CD4-positive, alpha-beta T cell treated with Interleukin-10 for 1 hour (primary cell): ENCODE measurements around the gene RHBDL3.
"Not testable (repeated sequence)": the region's sequence is repeated elsewhere in the genome, so short reads cannot be mapped to it uniquely, and the experiment has no call there.

ENCODE experiments used
- DNase-seq: peaks from one replicate; pipeline ENCODE4 v3.0.0-alpha.2; 2020

The RHBDL3 gene

GRCh38 chr17:32265192-32265923 lies at the start of gene RHBDL3:
Gene RHBDL3 (plus strand): TSS chr17:32265832. CDS start chr17:32266190, 358 bp downstream.
- DNase-seq: peak; percentile 22

DNA sequence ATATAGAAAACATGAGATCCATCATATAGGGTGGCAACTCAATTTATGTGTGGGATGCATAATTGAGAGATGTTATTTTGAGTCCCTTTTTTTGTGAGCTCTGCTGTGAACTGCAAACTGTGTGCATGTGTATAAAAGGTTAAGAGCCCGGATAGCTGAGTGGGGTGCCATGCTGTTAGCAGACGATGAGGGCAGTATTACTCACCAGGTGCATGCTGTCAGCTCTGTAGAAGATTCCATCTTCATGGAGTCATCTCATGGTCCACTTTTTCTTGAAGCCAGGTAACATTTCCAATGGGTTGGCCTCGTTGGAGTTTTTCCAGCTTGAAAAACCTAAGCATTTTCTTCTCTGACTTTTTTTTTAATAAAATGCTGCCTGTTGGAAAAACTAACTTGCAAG lies 43.0 kb upstream of the RHBDL3 start:
- no peak for DNase-seq

DNA sequence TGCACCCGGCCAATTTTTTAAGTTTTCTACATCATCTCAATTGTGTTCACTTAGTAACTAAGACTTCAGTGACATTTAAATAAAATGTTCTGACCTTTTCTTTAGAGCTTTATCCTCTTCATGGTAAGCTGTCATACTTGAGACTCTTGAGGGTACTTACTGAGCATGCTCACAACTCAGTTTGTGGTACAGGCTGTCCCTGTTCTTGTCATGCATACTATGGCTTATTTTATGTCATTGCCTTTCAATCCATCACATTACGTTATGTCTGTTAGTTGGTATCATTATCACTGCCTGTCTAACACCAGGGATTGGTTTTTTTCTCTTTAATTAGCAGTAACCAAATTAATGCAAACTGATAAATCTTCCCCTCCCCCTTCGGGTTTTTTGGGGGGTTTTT lies 41.9 kb upstream of the RHBDL3 start:
- DNase-seq: no peak

GRCh38 chr17:32226886-32227285 lies 38.7 kb upstream of the RHBDL3 start:
- no peak for DNase-seq

- no peak for DNase-seq
Measured at GRCh38 chr17:32227910-32228309, 37.7 kb upstream of the RHBDL3 start.

DNA sequence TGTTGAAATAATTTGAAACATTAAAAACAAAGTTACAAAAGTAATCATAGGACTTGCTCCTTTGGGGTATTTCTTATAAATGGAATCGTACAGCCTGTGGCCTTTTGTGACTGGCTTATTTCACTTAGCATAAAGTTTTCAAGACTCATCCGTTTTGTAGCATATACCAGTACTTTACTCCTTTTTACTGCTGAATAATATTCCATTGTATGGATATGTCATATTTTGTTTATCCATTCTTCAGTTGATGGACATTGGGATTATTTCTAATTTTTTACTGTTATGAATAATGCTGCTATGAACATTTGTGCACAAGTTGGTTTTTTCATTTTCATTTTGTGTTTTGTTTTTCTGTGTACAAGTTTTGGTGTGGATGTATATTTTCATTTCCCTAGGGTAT lies 30.0 kb upstream of the RHBDL3 start:
- no peak for DNase-seq

- DNase-seq: no peak
Measured at GRCh38 chr17:32239456-32239855, 26.2 kb upstream of the RHBDL3 start.

GRCh38 chr17:32240750-32241149 lies 24.9 kb upstream of the RHBDL3 start:
- DNase-seq: no peak

GRCh38 chr17:32241640-32242039 lies 24.0 kb upstream of the RHBDL3 start:
- no peak for DNase-seq

- DNase-seq: no peak
Measured at GRCh38 chr17:32249475-32249874, 16.2 kb upstream of the RHBDL3 start.

DNA sequence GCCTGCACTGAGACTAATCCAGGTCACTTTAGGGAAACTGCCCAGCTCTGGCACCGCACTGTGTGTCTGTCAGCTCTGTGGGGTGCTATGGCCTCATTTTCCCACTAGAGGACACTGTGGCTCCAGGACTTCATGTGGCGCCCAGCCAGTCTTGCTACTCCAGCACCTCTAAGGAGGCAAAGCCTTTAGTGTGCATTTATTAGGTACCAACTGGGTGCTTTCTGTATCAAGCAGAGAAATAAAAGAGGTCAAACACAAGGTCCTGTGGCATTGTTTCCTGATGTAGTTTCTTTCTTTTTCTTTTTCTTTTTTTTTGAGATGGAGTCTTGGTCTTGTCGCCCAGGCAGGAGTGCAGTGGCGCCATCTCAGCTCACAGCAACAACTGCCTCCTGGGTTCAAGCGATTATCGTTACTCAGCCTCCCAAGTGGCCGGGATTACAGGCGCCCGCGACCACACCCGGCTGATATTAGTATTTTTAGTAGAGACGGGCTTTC lies 12.5 kb upstream of the RHBDL3 start:
- DNase-seq: peak; percentile 71

GRCh38 chr17:32256012-32256700 lies 9.5 kb upstream of the RHBDL3 start:
- DNase-seq: no peak

DNA sequence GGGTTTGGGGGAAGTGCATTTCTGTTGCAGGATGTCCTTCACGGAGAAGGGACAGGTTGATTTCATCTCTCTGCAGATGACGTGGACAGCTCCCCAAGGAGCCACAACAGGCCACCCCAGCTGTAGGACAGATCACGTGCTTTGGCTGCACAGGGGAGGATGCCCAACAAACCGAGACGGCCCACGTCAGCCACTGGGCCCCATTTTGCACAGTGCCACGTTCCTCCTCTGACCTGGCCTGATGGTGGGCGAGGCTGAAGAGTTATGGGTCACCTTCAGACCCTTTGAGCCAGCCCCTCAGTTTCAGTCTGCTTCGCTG lies 9.0 kb upstream of the RHBDL3 start:
- DNase-seq: no peak

DNA sequence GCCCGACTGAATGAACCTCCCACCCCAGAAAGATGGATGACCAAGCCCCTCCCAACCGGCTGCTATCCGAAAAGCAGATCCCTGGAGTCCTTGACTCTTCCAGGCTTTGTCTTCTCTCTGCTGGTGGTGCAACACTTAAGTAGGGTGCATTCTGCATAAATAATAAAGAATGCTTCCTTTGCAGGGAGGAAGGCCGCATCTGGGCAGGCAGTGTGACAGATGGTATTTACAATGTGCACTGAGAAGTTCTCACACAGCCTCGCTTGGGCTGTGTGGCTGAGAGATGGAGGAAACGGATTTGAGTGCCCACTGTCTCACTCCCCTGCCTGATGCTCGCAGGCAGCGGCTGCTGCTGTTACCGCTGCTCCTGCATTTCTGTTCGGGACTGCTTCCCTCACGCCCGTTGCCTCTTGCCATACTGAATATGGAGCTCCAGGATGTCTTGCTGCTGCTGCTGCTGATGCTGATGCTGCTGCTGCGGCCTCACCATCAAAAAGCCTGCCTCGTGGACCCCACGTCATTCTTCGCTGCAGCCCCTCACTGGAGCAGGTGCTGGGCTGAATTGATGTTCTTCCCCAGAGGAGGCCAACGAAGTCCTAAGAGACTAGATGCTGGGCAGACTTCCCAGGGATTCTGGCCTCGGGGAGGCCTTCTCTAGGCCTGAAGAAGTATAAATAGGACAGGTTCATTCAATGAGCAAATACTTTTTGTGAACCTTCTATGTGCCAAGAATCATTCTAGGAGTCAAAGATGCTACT lies 7.1 kb upstream of the RHBDL3 start:
- DNase-seq: no peak

- no peak for DNase-seq
Measured at GRCh38 chr17:32259586-32259985, 6.0 kb upstream of the RHBDL3 start.

DNA sequence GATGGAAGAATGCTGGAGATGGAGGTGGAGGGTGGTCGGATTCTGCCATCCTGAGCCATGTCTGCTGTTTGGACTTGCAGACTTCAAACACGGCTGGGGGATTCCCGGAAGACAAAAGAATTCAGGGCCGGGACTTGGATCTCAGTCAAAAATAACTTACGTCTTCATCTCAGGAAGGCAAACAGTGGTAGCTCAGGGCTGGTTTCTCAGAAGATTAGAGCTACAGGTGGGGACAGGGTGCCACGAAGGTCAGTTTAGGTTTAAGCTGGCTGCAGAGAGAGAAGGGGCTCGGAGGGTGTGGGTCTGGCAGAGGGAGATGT lies 4.3 kb upstream of the RHBDL3 start:
- no peak for DNase-seq

DNA sequence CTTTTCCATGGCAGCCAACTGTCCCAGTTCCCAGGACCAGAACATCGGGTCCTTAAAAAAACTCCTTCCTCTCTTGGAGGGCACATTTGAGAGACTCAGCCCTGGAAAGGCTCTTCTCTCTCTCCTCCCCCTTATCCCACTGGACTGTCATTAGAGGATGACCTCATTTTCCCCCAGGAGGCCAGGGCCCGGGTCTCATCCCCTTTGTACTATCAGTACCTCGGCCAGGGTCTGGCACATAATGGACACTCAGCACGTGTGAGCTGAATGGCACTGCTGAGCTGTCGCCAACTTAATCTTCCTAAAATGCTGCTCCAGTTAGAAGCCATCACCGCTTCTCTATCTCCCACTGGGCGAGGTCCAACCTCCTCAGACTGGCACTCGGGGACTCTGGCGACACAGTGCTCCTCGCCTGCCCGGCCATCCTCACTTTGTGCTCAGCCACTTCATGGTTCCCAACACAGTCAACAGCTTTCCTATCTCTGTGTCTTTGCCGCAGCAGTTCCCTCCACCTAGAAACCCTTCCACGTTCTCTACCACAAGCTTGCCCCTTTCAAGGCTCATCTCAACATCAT lies 3.6 kb upstream of the RHBDL3 start:
- DNase-seq: no peak

DNA sequence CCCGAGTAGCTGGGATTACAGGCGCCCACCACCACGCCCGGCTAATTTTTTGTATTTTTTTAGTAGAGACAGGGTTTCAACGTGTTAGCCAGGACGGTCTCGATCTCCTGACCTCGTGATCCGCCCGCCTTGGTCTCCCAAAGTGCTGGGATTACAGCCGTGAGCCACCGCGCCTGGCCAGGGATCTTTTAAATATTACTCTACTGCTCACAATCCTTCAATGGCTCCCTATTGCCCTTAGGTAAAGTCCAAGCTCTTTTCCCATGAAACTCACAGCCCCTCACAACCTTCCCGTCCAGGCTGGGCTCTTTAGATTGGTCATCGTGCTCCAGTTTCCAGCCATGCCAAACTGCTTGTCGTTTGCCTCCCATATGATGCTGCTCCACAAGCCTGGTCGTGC lies 2.1 kb upstream of the RHBDL3 start:
- DNase-seq: not testable (repeated sequence)

GRCh38 chr17:32264140-32264799 lies 1.4 kb upstream of the RHBDL3 start:
- no peak for DNase-seq

DNA sequence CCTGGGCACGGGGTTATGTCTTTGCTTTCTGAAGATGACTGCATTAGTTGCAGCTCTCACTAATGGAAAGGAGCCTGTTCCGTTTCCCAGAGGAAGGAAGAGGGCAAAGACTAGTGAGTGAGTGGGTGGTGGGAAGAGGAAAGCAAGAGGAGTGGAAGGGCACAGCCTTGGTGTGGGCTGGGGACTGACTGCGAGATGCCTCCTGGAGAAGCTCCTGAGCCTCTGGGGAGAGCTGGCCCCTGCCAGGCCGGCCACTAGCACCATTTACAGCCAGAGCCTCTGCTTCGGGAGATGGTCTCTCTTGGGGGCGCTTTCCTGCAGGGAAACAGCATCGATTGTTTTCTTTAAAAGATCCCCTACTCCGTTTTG lies 825 bp upstream of the RHBDL3 start:
- DNase-seq: no peak

DNA sequence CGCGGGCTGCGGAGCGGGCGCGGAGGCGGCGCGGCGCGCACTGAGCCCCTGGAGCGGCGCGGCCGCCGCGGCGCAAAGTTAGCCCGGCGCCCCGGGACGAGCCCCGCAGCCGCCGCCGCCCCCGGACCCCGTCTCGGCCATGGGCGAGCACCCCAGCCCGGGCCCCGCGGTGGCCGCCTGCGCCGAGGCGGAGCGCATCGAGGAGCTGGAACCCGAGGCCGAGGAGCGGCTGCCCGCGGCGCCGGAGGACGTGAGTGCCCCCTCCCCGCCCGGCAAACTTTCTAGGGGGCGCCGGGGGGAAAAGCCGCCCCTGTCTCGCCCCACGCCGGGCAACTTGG lies 388 bp downstream of the RHBDL3 start:
- no peak for DNase-seq

DNA sequence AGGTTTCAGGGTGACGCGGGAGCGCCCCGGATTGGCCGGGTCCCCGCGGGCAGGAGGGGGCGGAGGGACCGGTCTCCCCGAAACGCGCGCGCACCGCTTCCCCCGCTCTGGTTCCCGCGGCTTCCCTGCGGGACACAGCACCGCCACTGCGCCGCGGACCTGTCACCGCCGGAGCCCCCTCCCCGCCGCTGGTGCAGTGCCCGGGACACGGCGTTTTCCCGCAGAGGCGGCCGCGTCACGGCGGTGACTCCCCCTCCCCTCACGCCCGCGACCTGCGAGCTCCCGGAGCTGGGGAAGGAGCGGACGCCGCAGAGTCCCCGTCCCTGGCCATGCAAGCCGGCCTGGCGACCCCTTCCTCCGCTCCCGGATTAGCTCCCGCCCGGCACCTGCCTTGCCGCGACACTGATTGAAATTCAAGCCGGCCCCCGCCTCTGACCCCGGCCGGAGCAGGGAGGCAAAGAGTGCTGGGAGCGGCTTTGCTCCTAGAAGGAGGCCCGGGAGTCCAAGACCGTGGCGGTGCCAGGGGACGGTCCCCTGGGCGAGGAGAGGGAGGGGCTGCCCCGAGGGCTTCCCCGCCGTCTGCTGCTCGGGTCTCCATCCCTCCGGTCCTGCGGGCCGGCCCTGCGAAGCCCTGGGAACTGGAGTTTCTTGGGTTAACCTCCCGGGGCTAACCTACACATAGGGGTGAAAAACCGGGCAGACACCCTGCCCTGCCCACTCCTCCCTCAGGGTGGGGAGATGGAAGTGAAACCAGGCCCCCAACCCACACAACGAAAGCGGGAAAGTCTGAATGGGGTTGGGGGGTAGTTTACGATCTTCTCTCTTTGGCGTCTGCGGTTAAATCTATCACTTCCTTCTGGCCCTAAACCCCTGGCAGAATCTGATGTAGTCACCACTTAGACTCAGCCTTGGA lies 1.0 kb downstream of the RHBDL3 start:
- peak; percentile 11 for DNase-seq
